ENCODE data around the gene FICD.

FICD gene

DNA sequence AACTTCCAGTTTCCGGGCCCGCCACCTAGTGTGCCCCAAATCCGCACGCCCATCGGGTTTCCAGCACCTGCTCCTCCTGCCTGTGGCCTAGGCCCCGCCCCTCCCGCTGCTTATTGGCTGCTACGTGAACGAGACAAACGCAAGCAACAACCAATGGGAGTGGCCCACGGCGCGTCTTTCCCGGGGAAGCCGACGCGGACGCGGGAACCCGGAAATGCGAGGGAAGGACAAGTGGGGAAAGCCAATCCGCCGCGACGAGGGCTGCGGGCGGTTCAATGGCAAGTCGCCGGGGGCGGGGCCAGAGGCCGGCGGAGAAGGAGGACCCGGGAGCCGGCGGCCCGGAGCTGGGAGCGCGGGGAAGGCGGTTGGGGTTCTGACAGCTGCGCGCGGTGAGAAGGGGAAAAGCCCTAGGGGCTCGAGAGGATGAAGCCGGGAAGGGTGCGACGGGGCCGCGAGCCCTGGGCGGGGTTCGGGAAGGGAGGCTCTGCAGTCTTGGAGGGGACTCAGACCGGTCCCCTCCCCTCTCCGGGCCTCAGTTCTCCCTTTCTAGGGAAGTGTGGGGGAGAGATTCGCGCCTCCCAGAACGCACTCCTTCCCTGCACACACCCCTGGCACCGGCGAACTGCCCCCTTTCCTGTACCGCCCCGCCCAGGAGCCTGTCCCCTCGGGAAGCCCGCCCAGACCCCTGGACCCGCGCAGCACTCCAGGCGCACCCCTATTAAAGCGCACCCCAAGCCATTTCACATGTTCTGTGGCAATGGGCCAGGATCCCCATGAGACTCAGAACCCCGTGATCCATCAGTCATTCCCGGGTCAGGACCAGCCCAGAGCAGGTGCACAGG is at the start of gene FICD:
FICD (plus strand) TSS at position 305 of the 842 bp plus-strand sequence. CDS start 1,696 bp downstream, outside the sequence.
- no peaks in the 10 kb centered on the region for H3K9me3 ChIP-seq (ENCODE audit: control insufficient read depth, insufficient read depth, low read length)
- peak within 1 kb of the TSS; percentile 73 for H3K4me3 ChIP-seq (ENCODE audit: low read depth, low read length)
- H3K27ac ChIP-seq (ENCODE audit: low read depth, low read length): peak within 1 kb of the TSS; percentile 57
- H3K9ac ChIP-seq (ENCODE audit: low read depth, low read length): peak within 1 kb of the TSS; percentile 60
- peaks cover 28% of the 10 kb centered on the region for H3K36me3 ChIP-seq (ENCODE audit: control insufficient read depth, insufficient read depth, low read length)
- peaks cover 13% of the 10 kb centered on the region for H3K4me1 ChIP-seq (ENCODE audit: control insufficient read depth, insufficient read depth, low read length)
- H3K27me3 ChIP-seq (ENCODE audit: control insufficient read depth, insufficient read depth, low read length): no peaks in the 10 kb centered on the region

DNA sequence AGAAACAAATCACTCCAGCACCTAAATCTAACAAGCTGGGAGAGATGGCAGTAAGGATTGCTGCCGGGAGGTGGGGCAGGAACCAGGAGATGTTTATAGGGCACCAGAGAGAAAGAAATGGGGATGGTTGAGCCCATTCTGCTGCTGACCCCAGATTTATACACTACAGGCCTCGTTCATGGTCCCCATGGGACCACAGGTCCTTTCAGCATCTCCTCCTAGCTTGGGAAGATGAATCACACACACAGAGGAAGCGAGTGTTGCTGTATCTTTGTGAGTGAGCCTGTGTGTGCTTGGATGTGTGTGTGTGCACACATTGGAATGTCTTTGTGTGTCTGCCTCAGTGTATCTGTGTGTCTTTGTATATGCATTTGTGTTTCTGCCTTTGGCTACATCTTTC is 49.7 kb upstream of the FICD start:
- Histone ChIP-seq H3K4me3 (ENCODE audit: low read depth, low read length) (no peak overlapping the region), H3K9me3 (ENCODE audit: control insufficient read depth, insufficient read depth, low read length) (no peaks in the 10 kb centered on the region), H3K9ac (ENCODE audit: low read depth, low read length) (no peak overlapping the region), H3K27me3 (ENCODE audit: control insufficient read depth, insufficient read depth, low read length) (no peaks in the 10 kb centered on the region), H3K36me3 (ENCODE audit: control insufficient read depth, insufficient read depth, low read length) (no peaks in the 10 kb centered on the region), H3K4me1 (ENCODE audit: control insufficient read depth, insufficient read depth, low read length) (no peaks in the 10 kb centered on the region), H3K27ac (ENCODE audit: low read depth, low read length) (no peak overlapping the region)

DNA sequence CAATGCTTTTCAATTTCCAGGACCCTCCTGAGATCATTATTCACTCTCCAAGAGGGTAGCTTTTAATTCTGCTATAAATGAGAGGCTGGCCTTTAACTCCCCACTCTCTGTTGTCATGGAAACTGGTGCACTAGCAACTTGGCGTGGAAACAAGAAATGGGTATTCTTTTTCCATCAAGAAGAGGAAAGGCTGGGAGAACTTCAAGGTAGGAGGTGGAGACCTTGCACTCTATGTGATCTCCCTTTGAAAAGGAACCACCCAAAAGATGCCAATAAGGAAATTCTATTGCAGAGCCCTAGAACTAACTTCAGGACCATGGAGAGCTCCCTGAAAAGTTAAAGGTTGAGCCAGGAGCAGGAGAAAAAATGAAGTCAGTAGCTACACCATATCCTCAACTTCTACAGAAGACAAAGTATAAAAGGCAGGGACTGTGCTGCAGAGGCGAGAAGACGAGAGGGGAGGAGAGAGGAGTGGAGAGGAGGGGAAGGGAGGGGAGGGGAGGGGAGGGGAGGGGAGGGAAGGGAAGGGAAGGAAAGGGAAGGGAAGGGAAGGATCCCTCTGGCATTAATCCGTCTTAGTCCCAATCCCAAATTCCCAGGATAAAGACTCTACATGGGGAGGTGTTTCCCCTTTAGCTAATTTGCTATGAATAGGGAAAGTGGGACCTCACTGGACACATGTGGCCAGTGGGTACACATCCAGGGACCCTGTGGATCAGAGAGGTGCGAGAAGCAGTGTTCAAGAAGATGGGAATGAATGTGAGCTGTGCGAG is 46.7 kb upstream of the FICD start:
- Histone ChIP-seq H3K4me3 (ENCODE audit: low read depth, low read length) (no peak overlapping the region), H3K27me3 (ENCODE audit: control insufficient read depth, insufficient read depth, low read length) (no peaks in the 10 kb centered on the region), H3K27ac (ENCODE audit: low read depth, low read length) (no peak overlapping the region), H3K9me3 (ENCODE audit: control insufficient read depth, insufficient read depth, low read length) (no peaks in the 10 kb centered on the region), H3K9ac (ENCODE audit: low read depth, low read length) (no peak overlapping the region), H3K4me1 (ENCODE audit: control insufficient read depth, insufficient read depth, low read length) (no peaks in the 10 kb centered on the region), H3K36me3 (ENCODE audit: control insufficient read depth, insufficient read depth, low read length) (no peaks in the 10 kb centered on the region)

DNA sequence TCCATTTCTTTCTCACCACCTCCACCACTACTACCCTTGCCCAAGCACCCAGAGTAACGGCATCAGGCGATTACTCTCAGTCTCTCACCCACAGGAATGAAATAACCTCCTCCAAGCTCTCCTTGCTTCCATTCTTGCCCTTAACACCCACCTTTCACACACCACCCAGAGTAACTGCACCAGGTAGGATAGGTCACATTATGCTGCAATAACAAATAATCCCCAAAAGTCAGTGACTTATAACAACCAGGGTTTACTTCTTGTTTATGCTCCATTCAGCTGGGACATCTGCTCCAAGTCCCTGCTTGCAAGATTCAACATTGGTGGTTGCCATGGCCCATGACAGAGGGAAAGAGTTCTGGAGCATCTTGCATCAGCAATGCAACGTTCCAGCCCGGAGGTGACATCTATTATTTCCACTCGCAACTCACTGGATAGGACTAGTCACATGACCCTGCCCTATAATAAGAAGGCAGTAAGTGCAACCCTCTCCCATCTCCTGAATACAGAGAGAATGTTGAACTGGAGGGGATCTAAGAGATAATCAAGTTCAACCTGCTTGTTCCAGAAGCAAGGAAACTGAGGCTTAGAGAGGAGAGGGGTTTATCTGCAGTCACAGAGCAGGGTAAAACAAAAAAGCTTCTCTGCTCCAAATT is 41.5 kb upstream of the FICD start:
- Histone ChIP-seq H3K36me3 (ENCODE audit: control insufficient read depth, insufficient read depth, low read length) (no peaks in the 10 kb centered on the region), H3K27me3 (ENCODE audit: control insufficient read depth, insufficient read depth, low read length) (no peaks in the 10 kb centered on the region), H3K4me1 (ENCODE audit: control insufficient read depth, insufficient read depth, low read length) (no peaks in the 10 kb centered on the region), H3K4me3 (ENCODE audit: low read depth, low read length) (no peak overlapping the region), H3K9ac (ENCODE audit: low read depth, low read length) (no peak overlapping the region), H3K9me3 (ENCODE audit: control insufficient read depth, insufficient read depth, low read length) (no peaks in the 10 kb centered on the region), H3K27ac (ENCODE audit: low read depth, low read length) (no peak overlapping the region)

DNA sequence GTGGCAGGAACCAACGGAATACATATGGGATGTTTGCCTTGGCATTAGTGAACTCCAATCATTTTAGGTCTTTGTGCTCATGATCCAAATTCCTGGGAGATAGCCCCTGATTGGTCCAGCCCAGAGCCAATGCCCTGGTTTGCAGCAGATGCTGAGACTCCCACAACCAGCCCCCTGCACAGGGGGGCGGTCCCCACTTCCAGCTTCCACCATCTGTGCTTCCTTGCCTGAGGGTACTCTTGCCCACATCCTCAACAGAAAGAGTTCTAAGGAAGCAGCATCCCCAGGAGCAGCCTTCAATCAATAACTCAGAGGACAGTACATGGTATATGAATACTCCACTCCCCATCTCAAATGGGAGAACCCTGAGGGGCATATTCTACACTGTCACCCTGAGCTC is 39.7 kb upstream of the FICD start:
- Histone ChIP-seq H3K27me3 (ENCODE audit: control insufficient read depth, insufficient read depth, low read length) (no peaks in the 10 kb centered on the region), H3K9ac (ENCODE audit: low read depth, low read length) (no peak overlapping the region), H3K4me3 (ENCODE audit: low read depth, low read length) (no peak overlapping the region), H3K36me3 (ENCODE audit: control insufficient read depth, insufficient read depth, low read length) (no peaks in the 10 kb centered on the region), H3K9me3 (ENCODE audit: control insufficient read depth, insufficient read depth, low read length) (no peaks in the 10 kb centered on the region), H3K4me1 (ENCODE audit: control insufficient read depth, insufficient read depth, low read length) (no peaks in the 10 kb centered on the region), H3K27ac (ENCODE audit: low read depth, low read length) (no peak overlapping the region)

DNA sequence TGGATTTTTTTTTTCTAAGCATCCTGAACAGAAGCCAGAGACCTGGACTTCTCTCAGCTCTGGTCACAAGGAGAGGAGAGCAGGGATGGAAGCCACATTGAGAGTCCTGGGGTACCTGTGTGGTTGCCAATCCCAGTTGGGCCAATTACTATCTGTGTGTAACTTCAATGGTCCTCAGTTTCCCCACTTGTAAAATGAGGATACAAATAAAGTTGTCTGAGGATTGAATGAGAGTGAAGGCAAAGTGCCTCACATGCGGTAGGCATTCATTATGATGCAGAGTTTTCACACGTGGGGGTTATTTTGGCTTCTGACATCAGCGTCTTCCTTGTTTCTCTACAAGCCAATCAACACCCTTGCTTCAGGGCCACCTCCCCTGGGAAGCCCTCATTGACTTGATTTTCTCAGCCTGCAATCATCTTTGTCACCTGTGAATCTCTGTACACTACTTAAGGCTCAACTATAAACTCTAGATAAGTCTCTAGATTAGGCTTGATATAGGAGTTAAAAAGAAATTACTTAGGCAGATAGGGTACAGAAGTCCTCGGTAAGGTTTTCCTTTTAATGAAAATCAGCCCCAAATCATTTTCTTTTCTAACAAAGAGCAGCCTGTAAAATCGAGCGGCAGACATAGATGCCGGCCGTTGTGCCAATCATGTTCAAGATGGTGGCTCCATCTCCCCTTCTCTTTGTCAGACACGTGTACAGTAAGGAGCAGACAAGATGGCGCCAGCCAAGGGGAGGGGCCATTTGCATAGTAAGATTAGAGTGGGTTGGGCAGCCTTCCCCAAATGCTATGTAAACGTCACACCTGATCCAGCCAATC is 37.8 kb upstream of the FICD start:
- H3K27ac ChIP-seq (ENCODE audit: low read depth, low read length): no peak overlapping the region
- H3K36me3 ChIP-seq (ENCODE audit: control insufficient read depth, insufficient read depth, low read length): no peaks in the 10 kb centered on the region
- no peaks in the 10 kb centered on the region for H3K4me1 ChIP-seq (ENCODE audit: control insufficient read depth, insufficient read depth, low read length)

DNA sequence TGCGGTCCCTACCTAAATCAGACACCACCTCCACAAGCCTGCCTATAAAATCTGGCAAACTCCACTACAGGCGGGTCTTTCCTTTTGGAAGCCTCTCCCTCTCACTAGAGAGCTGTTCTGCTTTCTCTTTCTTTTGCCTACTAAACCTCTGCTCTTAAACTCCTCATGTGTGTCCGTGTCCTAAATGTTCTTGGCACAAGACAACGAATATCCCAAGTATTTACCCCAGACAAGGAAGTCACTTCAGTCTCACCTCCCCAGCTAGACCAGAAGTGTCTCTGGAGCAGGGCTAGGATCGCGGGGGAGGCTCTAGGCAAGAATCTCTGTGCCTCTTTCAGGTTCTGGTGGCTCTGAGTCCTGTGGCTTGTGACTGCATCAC is 37.2 kb upstream of the FICD start:
- Histone ChIP-seq H3K27ac (ENCODE audit: low read depth, low read length) (no peak overlapping the region), H3K36me3 (ENCODE audit: control insufficient read depth, insufficient read depth, low read length) (no peaks in the 10 kb centered on the region), H3K4me1 (ENCODE audit: control insufficient read depth, insufficient read depth, low read length) (peaks cover 3% of the 10 kb centered on the region), H3K9ac (ENCODE audit: low read depth, low read length) (no peak overlapping the region), H3K9me3 (ENCODE audit: control insufficient read depth, insufficient read depth, low read length) (no peaks in the 10 kb centered on the region), H3K4me3 (ENCODE audit: low read depth, low read length) (no peak overlapping the region), H3K27me3 (ENCODE audit: control insufficient read depth, insufficient read depth, low read length) (no peaks in the 10 kb centered on the region)

More for the DNA sequence above, 37.8 kb upstream of the FICD start:
- Histone ChIP-seq H3K27me3 (ENCODE audit: control insufficient read depth, insufficient read depth, low read length) (no peaks in the 10 kb centered on the region), H3K9ac (ENCODE audit: low read depth, low read length) (no peak overlapping the region), H3K4me3 (ENCODE audit: low read depth, low read length) (no peak overlapping the region), H3K9me3 (ENCODE audit: control insufficient read depth, insufficient read depth, low read length) (no peaks in the 10 kb centered on the region)

DNA sequence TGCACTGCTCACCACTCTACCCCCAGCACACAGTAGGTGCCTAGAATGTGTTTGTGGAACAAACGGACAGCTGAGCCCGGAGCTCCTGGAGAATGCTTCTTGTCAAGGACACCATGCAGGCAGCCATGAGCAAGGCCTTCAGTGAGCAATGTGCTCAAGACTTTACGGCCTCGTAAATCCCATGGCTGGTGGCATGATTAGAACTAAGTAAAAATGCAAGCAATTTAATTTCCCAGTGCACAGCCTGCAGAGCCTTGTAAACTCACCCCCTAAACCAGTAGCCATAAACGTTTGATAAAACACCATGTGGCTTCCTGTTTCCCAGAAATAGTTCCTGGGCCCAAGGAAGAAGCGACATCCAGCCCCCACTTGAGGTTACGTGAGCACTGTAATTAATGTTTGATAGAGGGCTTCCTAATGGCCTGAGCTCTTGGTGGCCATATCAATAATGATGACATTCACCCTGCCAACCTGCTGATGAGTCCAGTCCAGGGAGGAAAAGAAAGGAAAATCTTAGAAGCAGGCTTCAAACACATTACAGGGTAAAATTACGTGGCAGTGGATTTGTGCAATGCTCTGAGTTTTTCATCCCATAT is 36.4 kb upstream of the FICD start:
- Histone ChIP-seq H3K4me1 (ENCODE audit: control insufficient read depth, insufficient read depth, low read length) (peaks cover 9% of the 10 kb centered on the region), H3K27ac (ENCODE audit: low read depth, low read length) (no peak overlapping the region), H3K9ac (ENCODE audit: low read depth, low read length) (no peak overlapping the region), H3K27me3 (ENCODE audit: control insufficient read depth, insufficient read depth, low read length) (no peaks in the 10 kb centered on the region), H3K4me3 (ENCODE audit: low read depth, low read length) (no peak overlapping the region), H3K36me3 (ENCODE audit: control insufficient read depth, insufficient read depth, low read length) (no peaks in the 10 kb centered on the region), H3K9me3 (ENCODE audit: control insufficient read depth, insufficient read depth, low read length) (no peaks in the 10 kb centered on the region)

DNA sequence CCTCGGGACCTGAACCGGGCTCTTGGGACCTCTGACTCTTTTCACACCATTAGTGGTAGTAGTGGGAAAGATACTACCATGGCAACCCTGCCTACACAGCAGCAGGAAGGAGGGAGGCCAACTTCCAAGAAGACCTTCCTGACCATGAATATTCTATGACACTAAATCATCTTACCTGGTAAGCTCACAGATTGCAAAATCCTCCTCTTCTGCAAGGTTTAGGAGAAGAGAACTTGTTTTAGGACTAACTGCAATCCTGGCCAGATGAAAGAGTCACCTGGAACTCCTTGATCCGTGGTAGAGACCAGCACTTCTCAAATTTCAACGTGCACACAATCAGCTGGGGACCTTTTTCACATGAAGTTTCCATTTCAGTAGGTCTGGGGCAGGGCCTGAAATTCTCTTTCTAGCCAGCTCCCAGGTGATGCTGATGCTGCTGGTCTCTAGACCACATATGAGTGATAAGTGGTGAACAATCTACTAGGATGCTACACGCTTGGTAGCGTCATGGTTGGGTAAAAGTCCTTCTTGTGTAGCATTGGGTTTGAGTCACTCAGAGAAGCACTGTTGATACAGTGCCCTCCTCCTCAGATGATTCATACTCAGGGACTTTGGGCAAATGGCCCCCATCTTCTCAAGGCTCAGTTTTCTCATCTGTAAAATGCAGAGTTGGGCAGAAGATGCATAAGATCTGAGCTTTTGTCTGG is 35.6 kb upstream of the FICD start:
- Histone ChIP-seq H3K27ac (ENCODE audit: low read depth, low read length) (no peak overlapping the region), H3K4me1 (ENCODE audit: control insufficient read depth, insufficient read depth, low read length) (peaks cover 9% of the 10 kb centered on the region), H3K9me3 (ENCODE audit: control insufficient read depth, insufficient read depth, low read length) (no peaks in the 10 kb centered on the region), H3K36me3 (ENCODE audit: control insufficient read depth, insufficient read depth, low read length) (no peaks in the 10 kb centered on the region), H3K27me3 (ENCODE audit: control insufficient read depth, insufficient read depth, low read length) (no peaks in the 10 kb centered on the region), H3K4me3 (ENCODE audit: low read depth, low read length) (no peak overlapping the region), H3K9ac (ENCODE audit: low read depth, low read length) (no peak overlapping the region)
